Spleen (tissue), 11 donors: Measurements from ENCODE around the gene MAPKBP1. TPM values are rescaled to one million over a fixed set of nuclear protein-coding genes. Genes with fewer than 3 reads are reported as not detected.

Experiments used
- DNase-seq: peaks from one replicate; pipeline ENCODE4 v3.0.0-alpha.2; 2020
- H3K27ac ChIP-seq, 8 donors: fragments of 200-600 bp; sonication (generic) in 7 of 8; 1 replicate in 4 of 8; 2 replicates in 4 of 8; pipeline versions ENCODE4 v1.5.0 to v1.8.0; 2016 to 2021; ENCODE audit warnings: inconsistent platforms in 4 of 8, mild to moderate bottlenecking in 4 of 8, moderate library complexity in 1 of 8
- H3K27me3 ChIP-seq, 7 donors: fragments of 200-600 bp; sonication (generic) in 6 of 7; replicated peaks in 1 of 7; 1 replicate in 4 of 7; 2 replicates in 3 of 7; pipeline versions ENCODE4 v1.5.0 to v1.8.0; 2016 to 2021; ENCODE audit warnings: inconsistent platforms in 3 of 7, mild to moderate bottlenecking in 1 of 7
- H3K36me3 ChIP-seq, 6 donors: fragments of 200-600 bp; sonication (generic) in 5 of 6; 1 replicate in 4 of 6; 2 replicates in 2 of 6; pipeline versions ENCODE4 v1.5.0 to v1.8.0; 2016 to 2021; ENCODE audit warnings: inconsistent platforms in 2 of 6
- H3K4me1 ChIP-seq, 6 donors: fragments of 200-600 bp; sonication (generic) in 5 of 6; 1 replicate in 3 of 6; 2 replicates in 3 of 6; pipeline versions ENCODE4 v1.5.0 to v1.8.0; 2016 to 2021; ENCODE audit warnings: inconsistent platforms in 3 of 6
- H3K4me3 ChIP-seq, 8 donors: fragments of 200-600 bp; sonication (generic) in 7 of 8; 1 replicate in 4 of 8; 2 replicates in 4 of 8; pipeline versions ENCODE4 v1.5.0 to v1.8.0; 2016 to 2021; ENCODE audit warnings: inconsistent platforms in 4 of 8, mild to moderate bottlenecking in 4 of 8, moderate library complexity in 2 of 8
- H3K9me3 ChIP-seq, 8 donors: fragments of 200-600 bp; sonication (generic) in 7 of 8; 1 replicate in 4 of 8; 2 replicates in 4 of 8; pipeline versions ENCODE4 v1.5.0 to v1.8.0; 2016 to 2021; ENCODE audit warnings: inconsistent platforms in 4 of 8
- CTCF ChIP-seq, 11 experiments: fragments of 200-600 bp in 7 of 11; fragments of 450-650 bp in 4 of 11; sonication (generic) in 4 of 11; IDR thresholded peaks in 8 of 11; conservative IDR thresholded peaks in 3 of 11; 1 replicate in 7 of 11; 2 replicates in 4 of 11; pipeline versions ENCODE4 v1.4.0 to v1.8.0; 2016 to 2021; ENCODE audit warnings: antibody characterized with exemption in 11 of 11, inconsistent platforms in 4 of 11, mild to moderate bottlenecking in 1 of 11
- POLR2A ChIP-seq, 3 donors: fragments of 450-650 bp; IDR thresholded peaks; one replicate each; pipeline ENCODE4 v1.5.1; 2017; ENCODE audit warnings: antibody characterized with exemption in 3 of 3, mild to moderate bottlenecking in 1 of 3
- POLR2AphosphoS5 ChIP-seq, 3 donors: sonication (generic); formaldehyde crosslinking; IDR thresholded peaks; one replicate each; pipeline ENCODE4 v1.5.1; 2017; ENCODE audit warnings: antibody characterized with exemption in 3 of 3
- WGBS, 5 donors: extraction: QIAGEN DNeasy Blood & Tissue Kit in 3 of 5; methylation state at CpG; one replicate each; pipeline versions ENCODE4 v1.1.5 to v1.1.7; 2013 to 2018; 5-methylcytosine and 5-hydroxymethylcytosine counted together
- intact Hi-C: fragments of 100-400 bp; cut with DNase I; formaldehyde crosslinking; loops from one replicate; pipeline ENCODE4 v1.15.0; 2023; ENCODE audit warnings: low total_unique reads
- polyA plus RNA-seq, 3 donors: library from polyadenylated mRNA; stranded (reverse); fragments of 200-250 nt; gene quantifications; one replicate each; pipeline ENCODE4 v1.2.1, GENCODE V29; 2013
- total RNA-seq, 7 donors: library from RNA; depleted of rRNA in 3 of 7; stranded (reverse); fragments of >200 nt in 3 of 7; fragmentation: NEBNext Ultra II Directional in 4 of 7; extraction: Animal tissue kit (Norgen Biotek cat#: 25700) in 4 of 7; gene quantifications; one replicate each; pipeline versions ENCODE4 v1.1.0 to v1.2.1, GENCODE V29; 2016 to 2021
- donor health status: healthy with polysubstance abuse.
- donor health status: DM: no; HTN: no; CAD: no; lungs with moderate emphysema.
- donor health status: DM: no; HTN: no; CAD: no.
- donor health status: Bipolar disorder and iron deficiency.
- donor health status: healthy.
- donor health status: DM: no; HTN: no; CAD: no.
- donor health status: DM: yes; HTN: yes; CAD: no.

Gene MAPKBP1
- total and polyA plus RNA-seq, 10 donors: 2.4 to 44.5 (median 26.0) TPM

GRCh38 chr15:41861736-41862356, 87.6 kb downstream of the MAPKBP1 start:
- no peaks in the 10 kb centered on the region for H3K9me3 ChIP-seq
- H3K36me3 ChIP-seq: no peaks in the 10 kb centered on the region
- H3K27me3 ChIP-seq: peaks cover 0 to 36% (median 0%) of the 10 kb centered on the region in 7 donors
- no peak for TF ChIP-seq POLR2A (IDR thresholded peaks at IDR 0.05)
- no peak for TF ChIP-seq CTCF (IDR thresholded peaks at IDR 0.05 in 8 of 11, conservative IDR thresholded peaks at IDR 0.05 in 3 of 11)
- TF ChIP-seq POLR2AphosphoS5 (IDR thresholded peaks at IDR 0.05): no peak
- WGBS, 5 donors: 91 to 97% (median 94%) methylated on average over 18 of the region's 18 CpGs
- H3K27ac ChIP-seq: no peak overlapping the region
- no peak for DNase-seq
- peaks cover 0 to 16% (median 12%) of the 10 kb centered on the region in 6 donors for H3K4me1 ChIP-seq
- intact Hi-C loops: no loop called here
- no peak overlapping the region for H3K4me3 ChIP-seq

DNA sequence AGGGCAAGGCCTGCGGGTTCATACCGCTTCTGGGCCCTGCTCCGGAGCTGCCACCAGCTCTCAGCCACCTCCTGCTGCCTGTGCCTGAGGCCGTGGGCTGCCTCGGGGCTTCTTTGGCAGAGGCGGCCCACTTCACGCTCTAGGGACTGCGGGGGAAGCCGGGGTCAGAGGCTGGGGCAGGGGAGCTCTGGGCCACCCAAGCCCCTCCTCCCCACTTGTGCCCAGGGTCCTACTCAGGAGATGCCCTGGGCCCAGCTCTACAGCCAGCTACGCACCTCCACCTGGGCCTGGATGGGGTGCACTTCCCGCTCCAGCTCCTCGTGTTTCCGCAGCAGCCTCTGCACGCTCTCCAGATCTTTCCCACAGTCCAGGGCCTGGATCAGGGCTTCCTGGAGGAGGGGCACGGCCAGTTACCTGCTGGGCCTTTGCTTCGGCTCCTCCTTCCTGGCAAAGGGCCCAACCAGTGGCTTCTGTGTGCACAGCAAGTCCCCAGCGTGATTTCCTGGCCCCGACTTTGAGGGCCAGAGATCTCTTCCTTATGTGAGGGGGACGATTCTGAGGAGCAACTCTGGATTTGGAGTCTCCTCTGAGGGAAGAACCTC, 88.3 kb downstream of the MAPKBP1 start:
- Histone ChIP-seq H3K4me1 (peaks cover 0 to 16% (median 12%) of the 10 kb centered on the region in 6 donors), H3K27me3 (peaks cover 0 to 29% (median 0%) of the 10 kb centered on the region in 7 donors), H3K36me3 (no peaks in the 10 kb centered on the region), H3K27ac (no peak overlapping the region), H3K9me3 (no peaks in the 10 kb centered on the region), H3K4me3 (no peak overlapping the region)
- intact Hi-C loops: no loop called here
- 77 to 87% (median 80%) methylated on average over 16 to 19 of the region's 19 CpGs for whole genome bisulfite sequencing, 5 donors
- no peak for DNase-seq
- TF ChIP-seq CTCF (IDR thresholded peaks at IDR 0.05 in 8 of 11, conservative IDR thresholded peaks at IDR 0.05 in 3 of 11) (no peak), POLR2A (IDR thresholded peaks at IDR 0.05) (no peak), POLR2AphosphoS5 (IDR thresholded peaks at IDR 0.05) (no peak)

DNA sequence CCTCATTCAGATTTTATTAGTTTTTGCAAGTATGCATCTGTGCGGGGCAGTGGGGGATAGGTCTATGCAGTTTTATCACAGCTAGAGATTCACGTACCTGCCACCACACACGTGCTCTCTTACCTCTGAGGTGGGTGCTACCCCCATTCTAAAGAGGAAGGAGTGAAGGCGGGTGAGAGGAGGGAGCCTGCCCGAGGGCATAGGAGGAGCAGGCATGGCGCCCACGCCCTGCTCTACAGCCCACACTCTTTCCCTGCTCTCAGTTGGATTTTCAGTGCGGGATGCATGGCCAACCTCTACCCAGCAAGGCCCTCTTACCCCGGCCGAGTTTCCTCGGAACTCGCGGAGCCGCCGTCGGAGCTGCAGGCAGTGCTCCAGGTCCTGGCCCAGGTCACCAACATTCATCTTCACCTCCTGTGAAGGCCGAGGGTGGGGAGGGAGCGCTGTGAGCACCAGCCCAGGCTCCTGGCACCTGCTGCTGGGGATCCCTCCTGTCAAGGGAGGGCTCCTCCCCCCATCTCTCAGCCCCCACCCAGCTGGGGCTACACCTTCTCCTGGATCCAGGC, 91.3 kb downstream of the MAPKBP1 start:
- H3K27ac ChIP-seq: no peak overlapping the region
- 63 to 89% (median 82%) methylated on average over 9 to 18 of the region's 18 CpGs for WGBS, 5 donors
- H3K27me3 ChIP-seq: peaks cover 0 to 19% (median 0%) of the 10 kb centered on the region in 7 donors
- TF ChIP-seq CTCF (IDR thresholded peaks at IDR 0.05 in 8 of 11, conservative IDR thresholded peaks at IDR 0.05 in 3 of 11) (no peak), POLR2A (IDR thresholded peaks at IDR 0.05) (no peak), POLR2AphosphoS5 (IDR thresholded peaks at IDR 0.05) (no peak)
- no peak for DNase-seq
- H3K36me3 ChIP-seq: no peaks in the 10 kb centered on the region
- H3K4me3 ChIP-seq: no peak overlapping the region
- H3K4me1 ChIP-seq: peaks cover 0 to 3% (median 2%) of the 10 kb centered on the region in 6 donors
- H3K9me3 ChIP-seq: no peaks in the 10 kb centered on the region
- intact Hi-C loops: no loop called here

GRCh38 chr15:41866263-41866703, 92.0 kb downstream of the MAPKBP1 start:
- TF ChIP-seq POLR2A (IDR thresholded peaks at IDR 0.05): no peak
- no peak for TF ChIP-seq CTCF (IDR thresholded peaks at IDR 0.05 in 8 of 11, conservative IDR thresholded peaks at IDR 0.05 in 3 of 11)
- no peak for TF ChIP-seq POLR2AphosphoS5 (IDR thresholded peaks at IDR 0.05)

More at GRCh38 chr15:41866263-41866703, 92.0 kb downstream of the MAPKBP1 start:
- Histone ChIP-seq H3K36me3 (no peaks in the 10 kb centered on the region), H3K4me1 (no peaks in the 10 kb centered on the region), H3K4me3 (no peak overlapping the region), H3K27ac (no peak overlapping the region), H3K9me3 (no peaks in the 10 kb centered on the region), H3K27me3 (peaks cover 0 to 13% (median 0%) of the 10 kb centered on the region in 7 donors)
- no peak for DNase-seq
- intact Hi-C loops: no loop called here
- WGBS, 5 donors: 85 to 91% (median 90%) methylated on average over 7 to 8 of the region's 8 CpGs; no CpG with 5 or more reads in 1 of the 5 donors
